HepG2 (cell line): ENCODE data around the gene SPOPL.

Experiments used
- ATF3 ChIP-seq: sonication (generic); formaldehyde crosslinking; IDR thresholded peaks from 2 replicates; pipeline ENCODE4 v1.4.0; 2020; ENCODE audit warnings: missing genetic modification reagents
- CTCF ChIP-seq: sonication (generic); formaldehyde crosslinking; IDR thresholded peaks from 2 replicates; pipeline ENCODE4 v1.5.0; 2020; ENCODE audit warnings: mild to moderate bottlenecking, missing genetic modification reagents, moderate library complexity
- HNRNPL ChIP-seq: fragments of 200-400 bp; formaldehyde crosslinking; IDR thresholded peaks from 2 replicates; pipeline ENCODE4 v1.6.1; 2017; ENCODE audit warnings: mild to moderate bottlenecking, low read depth, low read length
- NFYB ChIP-seq: sonication (generic); formaldehyde crosslinking; IDR thresholded peaks from 2 replicates; pipeline ENCODE4 v1.4.0; 2020; ENCODE audit warnings: missing genetic modification reagents
- PCBP2 ChIP-seq: fragments of 200-400 bp; formaldehyde crosslinking; optimal IDR thresholded peaks from 2 replicates; pipeline ENCODE3; 2018; ENCODE audit warnings: low read length, low read depth; ENCODE audit not compliant: poor library complexity, severe bottlenecking
- POLR2A ChIP-seq, 2 experiments: IDR thresholded peaks; 2 replicates each; pipeline ENCODE4 v1.6.1; 2011; ENCODE audit warnings: low read depth in 2 of 2, low read length in 2 of 2, mild to moderate bottlenecking in 1 of 2, moderate library complexity in 1 of 2; ENCODE audit not compliant: insufficient read depth in 1 of 2
- POLR2AphosphoS2 ChIP-seq: IDR thresholded peaks from 2 replicates; pipeline ENCODE4 v1.6.1; 2011; ENCODE audit warnings: low read depth, low read length, improper control_type of control experiment
- POLR2AphosphoS5 ChIP-seq: IDR thresholded peaks from 2 replicates; pipeline ENCODE4 v1.6.1; 2012; ENCODE audit warnings: low read depth, low read length
- RFX1 ChIP-seq: fragments of 450-650 bp; IDR thresholded peaks from 2 replicates; pipeline ENCODE4 v1.6.1; 2017
- RFX5 ChIP-seq: IDR thresholded peaks from 2 replicates; pipeline ENCODE4 v1.6.1; 2011; ENCODE audit warnings: low read depth, low read length, improper control_type of control experiment
- TBP ChIP-seq: sonication (generic); formaldehyde crosslinking; IDR thresholded peaks from 2 replicates; pipeline ENCODE4 v1.5.0; 2020; ENCODE audit warnings: missing genetic modification reagents
- ZMYM2 ChIP-seq: sonication (generic); formaldehyde crosslinking; IDR thresholded peaks from 2 replicates; pipeline ENCODE4 v1.8.0; 2022; ENCODE audit warnings: mild to moderate bottlenecking, missing genetic modification reagents

GRCh38 chr2:138610201-138610953 is 108.8 kb downstream of the SPOPL start:
- TF ChIP-seq ATF3 (CRISPR knock-in tag) (no peak), PCBP2 (no peak), CTCF (CRISPR knock-in tag) (no peak), RFX1 (no peak), TBP (CRISPR knock-in tag) (no peak), ZMYM2 (CRISPR knock-in tag) (no peak), HNRNPL (no peak), RFX5 (no peak), POLR2A (IDR thresholded peaks at IDR 0.05; ENCODE audit: insufficient read depth in 1 of 2, low read depth in 2 of 2, low read length in 2 of 2) (no peak), NFYB (CRISPR knock-in tag) (no peak), POLR2AphosphoS2 (no peak), POLR2AphosphoS5 (no peak)
